ENCODE measurements around the gene ANKRD34A.
A peak's percentile ranks its signal among the peaks of the same experiment; 100 is the strongest.

Gene ANKRD34A

DNA sequence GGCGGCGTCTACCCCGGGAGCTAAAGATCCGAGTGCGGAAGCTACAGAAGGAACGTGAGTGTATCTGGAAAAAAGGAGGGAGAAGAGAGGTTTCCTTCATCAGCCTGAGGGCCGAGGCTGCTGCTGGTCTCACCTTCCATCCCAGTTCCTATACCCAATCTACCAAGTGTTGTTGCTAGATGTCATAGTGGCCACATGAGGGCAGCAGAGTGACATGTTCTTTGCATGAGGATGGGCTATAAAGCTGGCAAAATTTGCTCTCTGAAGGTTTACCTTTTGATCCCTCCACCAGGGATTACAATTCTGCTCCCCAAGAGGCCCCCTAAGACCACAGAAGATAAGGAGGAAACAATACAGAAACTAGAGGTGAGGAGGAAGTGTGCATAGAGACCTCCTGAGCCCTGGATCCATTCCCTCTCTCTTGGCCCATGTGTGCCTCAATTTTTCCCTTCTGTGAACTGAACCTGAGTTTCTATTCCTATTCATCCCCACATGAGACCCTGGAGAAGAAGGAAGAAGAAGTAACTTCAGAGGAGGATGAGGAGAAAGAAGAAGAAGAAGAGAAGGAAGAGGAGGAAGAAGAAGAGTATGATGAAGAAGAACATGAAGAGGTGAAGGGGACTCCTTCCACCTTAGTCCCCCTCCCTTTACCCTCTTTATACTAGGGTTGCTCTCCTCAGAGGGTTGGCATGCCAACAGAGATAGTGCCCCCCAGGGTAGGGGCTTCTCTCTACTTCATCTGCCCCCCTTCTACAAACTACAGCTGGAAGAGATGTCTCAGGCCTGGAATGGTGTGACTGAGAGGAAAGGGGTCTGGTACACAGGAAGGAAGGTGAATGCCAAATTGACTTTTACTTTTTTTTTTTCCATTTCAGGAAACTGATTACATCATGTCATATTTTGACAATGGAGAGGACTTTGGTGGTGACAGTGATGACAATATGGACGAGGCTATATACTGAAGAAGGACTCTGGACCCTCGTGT lies 13.4 kb upstream of the ANKRD34A start:
- Histone ChIP-seq H3K27ac (replicated peaks; ENCODE audit: low read length) (no peak overlapping the region), H3K4me3 (ENCODE audit: low read length in 2 of 2) (no peak overlapping the region)

DNA sequence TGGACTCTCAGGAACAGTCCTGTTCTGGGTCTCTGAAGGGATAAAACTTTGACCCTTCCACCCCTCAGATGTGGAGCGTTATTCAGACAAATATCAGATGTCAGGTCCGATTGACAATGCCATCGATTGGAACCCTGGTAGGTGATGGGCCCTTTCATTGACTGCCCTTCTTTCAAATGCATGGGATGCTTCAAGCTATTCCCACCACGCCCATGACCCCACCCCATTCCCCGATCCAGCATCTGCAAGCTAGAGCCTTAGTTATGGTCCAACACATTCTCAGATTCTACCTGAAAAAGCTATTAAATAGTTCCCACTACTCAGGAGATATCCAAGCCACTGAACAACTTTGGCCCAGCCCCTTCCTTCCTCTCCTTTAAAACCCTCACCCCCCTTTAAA lies 12.6 kb upstream of the ANKRD34A start:
- H3K9ac ChIP-seq (ENCODE audit: low read depth, low read length, poor library complexity) = no peak overlapping the region
- no peaks in the 10 kb centered on the region for H3K27me3 ChIP-seq (ENCODE audit: control insufficient read depth in 3 of 3, insufficient read depth in 3 of 3, low read depth in 1 of 3, low read length in 3 of 3)
- H3K79me1 ChIP-seq (ENCODE audit: low read depth, low read length) = no peaks in the 10 kb centered on the region
- no peak overlapping the region for H3K23ac ChIP-seq (ENCODE audit: low read depth, low read length, poor library complexity)
- no CpG with 5 or more reads among the region's 5 CpGs for WGBS, 2 donors (ENCODE audit: extremely low coverage in 2 of 2, insufficient read length in 2 of 2, insufficient replicate concordance in 1 of 2)
- H2BK5ac ChIP-seq (ENCODE audit: low read length) = no peak overlapping the region
- no peak overlapping the region for H3K4ac ChIP-seq (ENCODE audit: low read length)
- H2AK5ac ChIP-seq (ENCODE audit: low read depth, low read length) = no peak overlapping the region
- no peak overlapping the region for H2AFZ ChIP-seq (ENCODE audit: low read length)
- H3K36me3 ChIP-seq (replicated peaks in 1 of 2; ENCODE audit: control insufficient read depth in 2 of 2, insufficient read depth in 2 of 2, low read length in 2 of 2) = no peaks in the 10 kb centered on the region
- H2BK12ac ChIP-seq (ENCODE audit: low read length) = no peak overlapping the region
- no peak overlapping the region for H2BK120ac ChIP-seq (ENCODE audit: low read depth, low read length)
- H4K91ac ChIP-seq (ENCODE audit: low read depth, low read length, poor library complexity) = no peak overlapping the region
- DNase-seq (ENCODE audit: low spot score) = no peak
- H3K4me2 ChIP-seq (ENCODE audit: insufficient read depth, low read length, poor library complexity, severe bottlenecking) = no peak overlapping the region
- no peak overlapping the region for H3K14ac ChIP-seq (ENCODE audit: low read length)
- H3K18ac ChIP-seq (ENCODE audit: low read length) = no peak overlapping the region
- H2BK15ac ChIP-seq (ENCODE audit: low read length) = no peak overlapping the region
- no peak overlapping the region for H4K8ac ChIP-seq (ENCODE audit: low read depth, low read length)
- H3K27ac ChIP-seq (replicated peaks; ENCODE audit: low read length) = no peak overlapping the region
- no peaks in the 10 kb centered on the region for H3K9me3 ChIP-seq (replicated peaks in 1 of 2; ENCODE audit: control insufficient read depth in 2 of 2, insufficient read depth in 1 of 2, low read depth in 1 of 2, low read length in 2 of 2)
- no peak overlapping the region for H3K4me3 ChIP-seq (ENCODE audit: low read length in 2 of 2)
- H3K4me1 ChIP-seq (ENCODE audit: control insufficient read depth in 2 of 2, insufficient read depth in 1 of 2, low read depth in 1 of 2, low read length in 2 of 2) = peaks cover 9 to 28% of the 10 kb centered on the region in 2 donors

More for the DNA sequence above, 13.4 kb upstream of the ANKRD34A start:
- no peak overlapping the region for H3K18ac ChIP-seq (ENCODE audit: low read length)
- H3K4ac ChIP-seq (ENCODE audit: low read length) = no peak overlapping the region
- peaks cover 9 to 28% of the 10 kb centered on the region in 2 donors for H3K4me1 ChIP-seq (ENCODE audit: control insufficient read depth in 2 of 2, insufficient read depth in 1 of 2, low read depth in 1 of 2, low read length in 2 of 2)
- H3K9ac ChIP-seq (ENCODE audit: low read depth, low read length, poor library complexity) = no peak overlapping the region
- no peak overlapping the region for H2BK120ac ChIP-seq (ENCODE audit: low read depth, low read length)
- H3K36me3 ChIP-seq (replicated peaks in 1 of 2; ENCODE audit: control insufficient read depth in 2 of 2, insufficient read depth in 2 of 2, low read length in 2 of 2) = no peaks in the 10 kb centered on the region
- DNase-seq (ENCODE audit: low spot score) = peak; percentile 70
- H3K9me3 ChIP-seq (replicated peaks in 1 of 2; ENCODE audit: control insufficient read depth in 2 of 2, insufficient read depth in 1 of 2, low read depth in 1 of 2, low read length in 2 of 2) = no peaks in the 10 kb centered on the region
- no peak overlapping the region for H2BK15ac ChIP-seq (ENCODE audit: low read length)
- H2AK5ac ChIP-seq (ENCODE audit: low read depth, low read length) = no peak overlapping the region
- no peak overlapping the region for H4K8ac ChIP-seq (ENCODE audit: low read depth, low read length)
- no peak overlapping the region for H4K91ac ChIP-seq (ENCODE audit: low read depth, low read length, poor library complexity)
- H3K79me1 ChIP-seq (ENCODE audit: low read depth, low read length) = no peaks in the 10 kb centered on the region
- no CpG with 5 or more reads among the region's 9 CpGs for WGBS, 2 donors (ENCODE audit: extremely low coverage in 2 of 2, insufficient read length in 2 of 2, insufficient replicate concordance in 1 of 2)
- no peak overlapping the region for H3K23ac ChIP-seq (ENCODE audit: low read depth, low read length, poor library complexity)
- no peak overlapping the region for H2AFZ ChIP-seq (ENCODE audit: low read length)
- peak overlapping the region; percentile 27 for H2BK12ac ChIP-seq (ENCODE audit: low read length)
- no peak overlapping the region for H3K4me2 ChIP-seq (ENCODE audit: insufficient read depth, low read length, poor library complexity, severe bottlenecking)
- H3K14ac ChIP-seq (ENCODE audit: low read length) = no peak overlapping the region
- no peaks in the 10 kb centered on the region for H3K27me3 ChIP-seq (ENCODE audit: control insufficient read depth in 3 of 3, insufficient read depth in 3 of 3, low read depth in 1 of 3, low read length in 3 of 3)
- H2BK5ac ChIP-seq (ENCODE audit: low read length) = no peak overlapping the region

DNA sequence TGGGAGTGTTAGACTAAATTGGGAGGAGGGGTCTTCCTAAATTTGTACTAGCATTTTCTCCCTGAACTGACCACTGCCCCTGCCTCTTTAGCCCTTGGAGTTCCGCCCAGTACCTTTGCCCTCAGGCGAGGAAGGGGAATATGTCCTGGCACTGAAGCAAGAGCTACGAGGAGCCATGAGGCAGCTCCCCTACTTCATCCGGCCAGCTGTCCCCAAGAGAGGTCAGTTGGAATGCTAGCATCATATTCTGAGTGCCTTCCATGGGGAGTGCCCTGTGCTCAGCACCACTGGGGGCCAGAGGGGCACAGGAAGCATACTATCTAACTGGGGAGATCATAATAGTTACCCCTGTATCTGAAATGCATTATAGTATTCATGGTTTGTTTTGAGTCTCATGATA lies 10.8 kb upstream of the ANKRD34A start:
- no peak for DNase-seq (ENCODE audit: low spot score)
- Histone ChIP-seq H3K4me2 (ENCODE audit: insufficient read depth, low read length, poor library complexity, severe bottlenecking) (no peak overlapping the region), H3K4ac (ENCODE audit: low read length) (no peak overlapping the region), H3K14ac (ENCODE audit: low read length) (no peak overlapping the region), H2BK12ac (ENCODE audit: low read length) (no peak overlapping the region), H3K27ac (replicated peaks; ENCODE audit: low read length) (no peak overlapping the region), H4K8ac (ENCODE audit: low read depth, low read length) (no peak overlapping the region), H3K79me1 (ENCODE audit: low read depth, low read length) (no peaks in the 10 kb centered on the region), H3K4me3 (ENCODE audit: low read length in 2 of 2) (no peak overlapping the region), H2BK120ac (ENCODE audit: low read depth, low read length) (no peak overlapping the region), H3K9me3 (replicated peaks in 1 of 2; ENCODE audit: control insufficient read depth in 2 of 2, insufficient read depth in 1 of 2, low read depth in 1 of 2, low read length in 2 of 2) (no peaks in the 10 kb centered on the region), H3K18ac (ENCODE audit: low read length) (no peak overlapping the region), H2BK5ac (ENCODE audit: low read length) (no peak overlapping the region), H2BK15ac (ENCODE audit: low read length) (no peak overlapping the region), H3K36me3 (replicated peaks in 1 of 2; ENCODE audit: control insufficient read depth in 2 of 2, insufficient read depth in 2 of 2, low read length in 2 of 2) (no peaks in the 10 kb centered on the region), H3K27me3 (ENCODE audit: control insufficient read depth in 3 of 3, insufficient read depth in 3 of 3, low read depth in 1 of 3, low read length in 3 of 3) (no peaks in the 10 kb centered on the region), H2AK5ac (ENCODE audit: low read depth, low read length) (no peak overlapping the region), H4K91ac (ENCODE audit: low read depth, low read length, poor library complexity) (no peak overlapping the region), H3K23ac (ENCODE audit: low read depth, low read length, poor library complexity) (no peak overlapping the region), H3K9ac (ENCODE audit: low read depth, low read length, poor library complexity) (no peak overlapping the region), H2AFZ (ENCODE audit: low read length) (no peak overlapping the region), H3K4me1 (ENCODE audit: control insufficient read depth in 2 of 2, insufficient read depth in 1 of 2, low read depth in 1 of 2, low read length in 2 of 2) (peaks cover 9 to 22% of the 10 kb centered on the region in 2 donors)
- no CpG with 5 or more reads among the region's 4 CpGs for WGBS, 2 donors (ENCODE audit: extremely low coverage in 2 of 2, insufficient read length in 2 of 2, insufficient replicate concordance in 1 of 2)

DNA sequence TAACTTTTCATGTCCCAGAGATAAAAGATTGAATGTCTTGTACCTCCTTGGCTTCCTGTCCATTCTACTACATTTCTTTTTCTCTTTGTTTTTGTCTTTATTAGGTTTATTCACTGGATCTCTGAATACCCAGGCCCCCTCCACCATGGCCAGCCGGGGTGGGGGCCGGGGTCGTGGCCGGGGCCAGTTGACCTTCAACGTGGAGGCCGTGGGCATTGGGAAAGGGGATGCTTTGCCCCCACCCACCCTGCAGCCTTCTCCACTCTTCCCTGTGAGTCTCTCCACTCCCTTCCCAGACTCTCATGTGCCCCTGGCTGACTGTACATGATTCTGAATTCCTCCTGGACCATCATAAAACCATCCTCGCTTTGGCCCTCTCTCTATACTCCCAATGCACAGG lies 10.3 kb upstream of the ANKRD34A start:
- WGBS, 2 donors (ENCODE audit: extremely low coverage in 2 of 2, insufficient read length in 2 of 2, insufficient replicate concordance in 1 of 2) = no CpG with 5 or more reads among the region's 7 CpGs
- peaks cover 5 to 17% of the 10 kb centered on the region in 2 donors for H3K4me1 ChIP-seq (ENCODE audit: control insufficient read depth in 2 of 2, insufficient read depth in 1 of 2, low read depth in 1 of 2, low read length in 2 of 2)
- no peak overlapping the region for H2BK12ac ChIP-seq (ENCODE audit: low read length)
- H3K23ac ChIP-seq (ENCODE audit: low read depth, low read length, poor library complexity) = no peak overlapping the region
- no peak for DNase-seq (ENCODE audit: low spot score)
- no peak overlapping the region for H4K91ac ChIP-seq (ENCODE audit: low read depth, low read length, poor library complexity)
- H3K27me3 ChIP-seq (ENCODE audit: control insufficient read depth in 3 of 3, insufficient read depth in 3 of 3, low read depth in 1 of 3, low read length in 3 of 3) = no peaks in the 10 kb centered on the region
- no peak overlapping the region for H2AK5ac ChIP-seq (ENCODE audit: low read depth, low read length)
- H3K4me2 ChIP-seq (ENCODE audit: insufficient read depth, low read length, poor library complexity, severe bottlenecking) = no peak overlapping the region
- H2AFZ ChIP-seq (ENCODE audit: low read length) = no peak overlapping the region
- no peak overlapping the region for H4K8ac ChIP-seq (ENCODE audit: low read depth, low read length)
- no peak overlapping the region for H3K4ac ChIP-seq (ENCODE audit: low read length)
- no peak overlapping the region for H3K4me3 ChIP-seq (ENCODE audit: low read length in 2 of 2)
- no peak overlapping the region for H3K27ac ChIP-seq (replicated peaks; ENCODE audit: low read length)
- H2BK5ac ChIP-seq (ENCODE audit: low read length) = no peak overlapping the region
- no peak overlapping the region for H2BK120ac ChIP-seq (ENCODE audit: low read depth, low read length)
- no peak overlapping the region for H3K14ac ChIP-seq (ENCODE audit: low read length)
- H3K79me1 ChIP-seq (ENCODE audit: low read depth, low read length) = no peaks in the 10 kb centered on the region
- H2BK15ac ChIP-seq (ENCODE audit: low read length) = no peak overlapping the region
- H3K9me3 ChIP-seq (replicated peaks in 1 of 2; ENCODE audit: control insufficient read depth in 2 of 2, insufficient read depth in 1 of 2, low read depth in 1 of 2, low read length in 2 of 2) = no peaks in the 10 kb centered on the region
- H3K36me3 ChIP-seq (replicated peaks in 1 of 2; ENCODE audit: control insufficient read depth in 2 of 2, insufficient read depth in 2 of 2, low read length in 2 of 2) = no peaks in the 10 kb centered on the region
- H3K9ac ChIP-seq (ENCODE audit: low read depth, low read length, poor library complexity) = no peak overlapping the region
- no peak overlapping the region for H3K18ac ChIP-seq (ENCODE audit: low read length)

All from neuronal stem cell (in vitro differentiated cells).